Effector memory CD8-positive, alpha-beta T cell (primary cell): ENCODE results near the gene RASSF5.

Experiments used
- ATAC-seq: fragments of 150-1000 bp; cut with Tn5 transposase; replicated peaks from 2 replicates; pipeline ENCODE4 v1.10.0; 2021; ENCODE audit warnings: mild to moderate bottlenecking, moderate library complexity
- DNase-seq, 3 experiments: peaks; one replicate each; pipeline ENCODE4 v3.0.0; 2021
- H3K27ac Mint-ChIP-seq, 2 donors: one replicate each; pipeline ENCODE4 v1.8.0; 2022; ENCODE audit warnings: mild to moderate bottlenecking in 2 of 2, mixed read lengths in 2 of 2, moderate library complexity in 2 of 2
- H3K27me3 Mint-ChIP-seq, 2 donors: one replicate each; pipeline ENCODE4 v1.8.0; 2022; ENCODE audit warnings: mixed read lengths in 2 of 2
- H3K36me3 Mint-ChIP-seq: one replicate; pipeline ENCODE4 v1.8.0; 2022; ENCODE audit warnings: mild to moderate bottlenecking, moderate library complexity, mixed read lengths; ENCODE audit not compliant: insufficient read depth
- H3K4me1 Mint-ChIP-seq, 2 donors: one replicate each; pipeline ENCODE4 v1.8.0; 2022; ENCODE audit warnings: low read depth in 2 of 2, mixed read lengths in 2 of 2
- H3K4me3 Mint-ChIP-seq, 2 donors: one replicate each; pipeline ENCODE4 v1.8.0; 2022; ENCODE audit warnings: mild to moderate bottlenecking in 2 of 2, mixed read lengths in 2 of 2, moderate library complexity in 2 of 2
- H3K9me3 Mint-ChIP-seq, 2 donors: one replicate each; pipeline ENCODE4 v1.8.0; 2022; ENCODE audit warnings: mixed read lengths in 2 of 2

Gene RASSF5

GRCh38 chr1:206540044-206540780 lies 32.9 kb downstream of the RASSF5 start:
- H3K9me3 Mint-ChIP-seq = no peaks in the 10 kb centered on the region
- H3K27me3 Mint-ChIP-seq = no peaks in the 10 kb centered on the region
- no peak overlapping the region for H3K27ac Mint-ChIP-seq
- DNase-seq = no peak
- no peak for ATAC-seq
- H3K4me1 Mint-ChIP-seq = peaks cover 6 to 7% of the 10 kb centered on the region in 2 donors
- H3K4me3 Mint-ChIP-seq = no peak overlapping the region
- no peaks in the 10 kb centered on the region for H3K36me3 Mint-ChIP-seq

GRCh38 chr1:206541236-206541833 lies 34.0 kb downstream of the RASSF5 start:
- DNase-seq = no peak
- H3K4me1 Mint-ChIP-seq = peaks cover 6 to 13% of the 10 kb centered on the region in 2 donors
- H3K9me3 Mint-ChIP-seq = no peaks in the 10 kb centered on the region
- H3K36me3 Mint-ChIP-seq = no peaks in the 10 kb centered on the region
- ATAC-seq = no peak
- no peak overlapping the region for H3K4me3 Mint-ChIP-seq
- no peak overlapping the region for H3K27ac Mint-ChIP-seq
- H3K27me3 Mint-ChIP-seq = no peaks in the 10 kb centered on the region

DNA sequence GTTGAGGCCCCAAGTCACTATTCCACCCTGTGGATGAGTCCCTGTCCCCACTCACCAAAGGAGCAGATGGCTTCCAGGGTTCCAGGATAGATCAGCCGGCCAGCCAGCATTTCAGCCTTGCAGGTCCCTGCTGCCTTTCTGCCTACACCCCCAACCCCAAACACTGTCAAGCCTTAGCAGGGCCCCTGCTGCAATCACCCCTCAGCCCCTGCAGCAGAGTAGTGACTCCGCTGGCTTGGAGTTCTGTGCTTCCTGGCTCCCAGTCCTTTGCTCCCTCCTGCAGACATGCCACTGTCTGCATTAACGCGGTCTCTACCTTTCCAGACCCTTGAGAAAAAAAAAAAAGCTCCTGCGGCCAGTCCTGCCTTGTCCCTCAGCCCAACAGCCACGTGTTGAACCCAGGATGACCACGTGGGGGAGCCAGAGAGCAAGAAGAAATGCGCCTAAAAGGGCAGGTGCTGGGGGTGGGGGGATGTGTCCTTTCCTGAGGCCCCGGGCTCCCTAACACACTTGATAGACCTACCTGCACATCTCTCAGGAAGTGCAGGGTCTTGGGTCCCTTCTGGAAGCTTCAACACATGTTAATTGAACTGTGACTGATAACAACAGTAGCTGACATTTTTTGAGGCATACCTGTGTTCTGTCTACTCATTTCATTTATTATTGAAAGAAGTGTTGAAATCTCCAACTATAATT lies 37.4 kb downstream of the RASSF5 start:
- Mint-ChIP-seq H3K9me3 (no peaks in the 10 kb centered on the region), H3K4me3 (no peak overlapping the region), H3K27ac (peak overlapping the region in 1 of 2 donors; percentile 20), H3K4me1 (peaks cover 6 to 18% of the 10 kb centered on the region in 2 donors), H3K36me3 (no peaks in the 10 kb centered on the region), H3K27me3 (no peaks in the 10 kb centered on the region)
- peak; percentile 84 to 88 (median 87) for DNase-seq
- peak; percentile 93 for ATAC-seq

DNA sequence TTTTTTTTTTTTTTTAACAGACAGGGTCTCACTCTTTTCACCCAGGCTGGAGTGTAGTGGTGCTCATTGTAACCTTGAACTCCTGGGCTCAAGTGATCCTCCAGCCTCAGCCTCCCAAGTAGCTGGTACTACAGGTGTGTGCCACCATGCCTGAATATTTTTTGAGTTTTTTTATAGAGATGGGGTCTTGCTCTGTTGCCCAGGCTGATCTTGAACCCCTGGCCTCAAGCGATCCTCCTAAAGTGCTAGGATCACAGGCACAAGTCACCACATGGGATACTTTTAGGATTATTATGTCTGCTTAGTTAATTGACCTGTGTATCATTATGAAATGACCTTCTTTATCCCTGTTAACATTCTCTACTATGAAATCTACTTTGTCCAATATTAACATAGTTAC lies 38.0 kb downstream of the RASSF5 start:
- no peak overlapping the region for H3K27ac Mint-ChIP-seq

DNA sequence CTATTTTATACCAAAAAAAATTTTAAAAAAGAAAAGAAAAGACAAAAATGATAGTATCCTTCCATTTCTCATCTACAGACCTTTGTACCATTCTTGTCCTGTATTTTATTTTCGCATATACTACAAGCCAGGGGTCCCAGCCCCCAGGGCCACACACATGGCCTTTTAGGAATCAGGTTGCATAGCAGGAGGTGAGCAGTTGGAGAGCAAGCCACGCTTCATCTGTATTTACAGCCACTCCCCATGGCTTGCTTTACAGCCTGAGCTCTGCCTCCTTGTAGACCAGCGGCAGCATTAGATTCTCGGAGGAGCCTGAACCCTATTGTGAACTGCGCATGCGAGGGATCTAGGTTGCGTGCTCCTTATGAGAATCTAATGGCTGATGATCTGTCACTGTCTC lies 39.8 kb downstream of the RASSF5 start:
- peaks cover 4% of the 10 kb centered on the region for H3K36me3 Mint-ChIP-seq
- DNase-seq = no peak
- H3K4me1 Mint-ChIP-seq = peaks cover 17 to 36% of the 10 kb centered on the region in 2 donors
- no peaks in the 10 kb centered on the region for H3K27me3 Mint-ChIP-seq
- no peaks in the 10 kb centered on the region for H3K9me3 Mint-ChIP-seq
- ATAC-seq = no peak
- H3K4me3 Mint-ChIP-seq = no peak overlapping the region
- H3K27ac Mint-ChIP-seq = no peak overlapping the region

More for the DNA sequence above, 38.0 kb downstream of the RASSF5 start:
- Mint-ChIP-seq H3K9me3 (no peaks in the 10 kb centered on the region), H3K36me3 (no peaks in the 10 kb centered on the region), H3K27me3 (no peaks in the 10 kb centered on the region), H3K4me3 (no peak overlapping the region), H3K4me1 (peaks cover 6 to 23% of the 10 kb centered on the region in 2 donors)
- DNase-seq (no peak), ATAC-seq (peak; percentile 23)

DNA sequence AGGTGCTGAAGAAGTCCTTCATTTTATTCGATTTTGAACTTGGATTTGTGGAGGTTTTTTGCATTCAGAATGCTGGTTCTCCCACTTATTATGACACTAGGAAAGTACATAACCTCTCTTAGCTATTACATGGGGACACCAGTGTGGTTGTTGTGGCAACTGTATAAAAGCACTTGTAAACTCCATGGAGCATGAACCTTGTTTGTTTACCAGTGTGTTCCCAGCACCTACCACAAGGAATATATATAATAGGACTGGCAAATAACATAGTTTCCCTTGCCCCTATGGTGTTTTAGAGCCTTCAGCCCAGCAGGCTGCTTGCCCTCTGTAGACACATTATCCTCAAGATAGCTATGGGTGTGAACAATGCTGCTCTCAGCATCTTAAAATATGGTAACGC lies 43.1 kb downstream of the RASSF5 start:
- Mint-ChIP-seq H3K9me3 (no peaks in the 10 kb centered on the region), H3K4me1 (peaks cover 34 to 58% of the 10 kb centered on the region in 2 donors), H3K27ac (peak overlapping the region in 1 of 2 donors; percentile 95), H3K4me3 (no peak overlapping the region), H3K27me3 (no peaks in the 10 kb centered on the region), H3K36me3 (peaks cover 4% of the 10 kb centered on the region)
- no peak for ATAC-seq
- DNase-seq = no peak

- ATAC-seq (no peak), DNase-seq (no peak)
- H3K27me3 Mint-ChIP-seq = no peaks in the 10 kb centered on the region
- peak overlapping the region; percentile 66 to 95 for H3K27ac Mint-ChIP-seq
- peak overlapping the region; percentile 15 to 76 for H3K4me3 Mint-ChIP-seq
- peaks cover 4% of the 10 kb centered on the region for H3K36me3 Mint-ChIP-seq
- no peaks in the 10 kb centered on the region for H3K9me3 Mint-ChIP-seq
- H3K4me1 Mint-ChIP-seq = peaks cover 44 to 64% of the 10 kb centered on the region in 2 donors
These were observed 44.1 kb downstream of the RASSF5 start for GRCh38 chr1:206551296-206551985.

- ATAC-seq = peak; percentile 91
- H3K4me1 Mint-ChIP-seq = peaks cover 46 to 66% of the 10 kb centered on the region in 2 donors
These were observed 44.6 kb downstream of the RASSF5 start for GRCh38 chr1:206551986-206552326.

DNA sequence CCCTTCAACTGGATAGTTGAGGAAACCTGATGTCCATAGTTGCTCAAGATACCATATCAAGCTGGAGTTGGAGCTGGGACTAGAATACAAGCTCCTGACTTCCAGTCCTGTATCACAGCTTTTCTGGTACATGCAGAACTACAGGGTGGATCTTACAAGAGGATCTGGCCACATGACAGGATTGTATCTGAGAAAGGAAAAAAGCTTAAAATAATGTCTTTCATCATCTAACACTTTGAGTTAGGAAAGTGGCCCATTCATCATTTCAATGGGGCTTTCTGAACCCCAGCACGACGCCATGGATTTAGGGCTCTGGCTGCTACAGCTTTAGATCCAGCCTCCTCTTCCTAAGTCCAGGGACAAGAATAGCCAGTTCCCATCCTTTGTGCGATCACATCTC lies 46.9 kb downstream of the RASSF5 start:
- H3K4me3 Mint-ChIP-seq = no peak overlapping the region
- no peaks in the 10 kb centered on the region for H3K27me3 Mint-ChIP-seq

More at GRCh38 chr1:206551986-206552326, 44.6 kb downstream of the RASSF5 start:
- DNase-seq = peak; percentile 74 to 82 (median 76)
- Mint-ChIP-seq H3K4me3 (peak overlapping the region; percentile 15 to 76), H3K27ac (peak overlapping the region; percentile 66 to 95), H3K27me3 (no peaks in the 10 kb centered on the region), H3K9me3 (no peaks in the 10 kb centered on the region), H3K36me3 (peaks cover 5% of the 10 kb centered on the region)

DNA sequence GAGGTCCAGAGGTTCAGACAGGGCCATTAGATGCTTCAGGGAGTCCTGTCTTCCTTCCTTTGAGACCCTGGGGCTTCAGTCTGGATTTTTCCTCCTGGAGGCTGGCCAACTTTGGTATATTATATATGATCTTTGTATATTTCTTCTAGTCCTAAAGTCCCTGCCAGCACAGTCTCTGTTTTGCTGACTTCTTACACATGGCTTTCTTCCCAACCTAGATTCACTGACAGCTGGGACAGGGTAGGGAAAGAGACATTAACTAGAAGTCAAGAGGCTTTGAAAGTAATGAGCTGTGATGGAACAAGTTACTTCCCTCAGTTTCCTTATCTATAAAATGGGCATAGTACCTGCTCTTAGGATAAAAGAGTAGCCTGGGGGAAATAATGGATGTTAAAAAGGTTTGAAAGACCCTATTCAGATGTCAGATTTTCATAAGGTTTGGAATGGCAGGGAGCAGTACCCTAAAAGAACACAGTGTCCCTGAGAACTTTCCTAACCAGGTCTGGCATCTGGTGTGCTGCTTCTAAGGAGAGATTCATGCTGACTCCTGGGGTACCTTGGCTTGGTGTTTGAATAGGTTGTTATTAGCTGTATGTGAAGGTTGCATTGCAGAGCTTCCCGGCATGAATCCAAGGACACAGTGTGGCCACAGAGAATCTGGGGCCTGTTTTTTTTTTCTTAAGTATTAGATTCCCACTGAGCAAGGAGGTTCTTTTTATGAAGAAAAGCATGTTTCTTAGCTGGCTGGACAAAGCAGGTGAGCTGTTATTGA lies 47.6 kb downstream of the RASSF5 start:
- Mint-ChIP-seq H3K36me3 (peaks cover 33% of the 10 kb centered on the region), H3K27ac (peak overlapping the region; percentile 94 to 95), H3K27me3 (no peaks in the 10 kb centered on the region), H3K4me3 (peak overlapping the region; percentile 92 to 94), H3K4me1 (peaks cover 58 to 74% of the 10 kb centered on the region in 2 donors), H3K9me3 (no peaks in the 10 kb centered on the region)
- DNase-seq = no peak
- ATAC-seq = no peak

More for the DNA sequence above, 46.9 kb downstream of the RASSF5 start:
- Mint-ChIP-seq H3K4me1 (peaks cover 53 to 72% of the 10 kb centered on the region in 2 donors), H3K27ac (peak overlapping the region; percentile 94 to 95), H3K36me3 (peaks cover 26% of the 10 kb centered on the region), H3K9me3 (no peaks in the 10 kb centered on the region)
- DNase-seq (no peak), ATAC-seq (no peak)

DNA sequence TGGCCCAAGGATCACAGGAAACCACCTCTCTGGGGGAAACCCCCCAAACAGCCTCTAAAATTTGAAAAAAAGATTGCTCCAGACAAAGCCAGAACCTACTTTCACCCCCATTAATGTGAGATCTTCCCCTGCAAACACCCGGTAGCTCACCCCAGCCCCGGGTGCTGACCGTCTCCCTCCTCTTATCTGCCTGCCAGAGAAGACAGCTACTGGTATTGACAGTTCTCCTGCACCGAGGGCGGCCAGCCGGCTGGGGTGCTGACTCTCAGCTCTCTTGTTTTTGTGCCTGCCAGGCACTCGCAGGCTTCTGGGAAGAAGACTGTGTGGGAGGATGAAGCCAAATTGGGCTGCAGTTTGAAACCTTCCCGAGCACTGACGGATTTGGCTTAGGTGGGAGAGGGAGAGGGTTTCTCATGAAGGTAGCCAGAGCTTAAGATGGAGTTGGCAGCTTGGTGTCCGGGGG lies 48.2 kb downstream of the RASSF5 start:
- Mint-ChIP-seq H3K4me1 (peaks cover 65 to 75% of the 10 kb centered on the region in 2 donors), H3K27ac (peak overlapping the region; percentile 94 to 95), H3K36me3 (peaks cover 39% of the 10 kb centered on the region), H3K27me3 (no peaks in the 10 kb centered on the region), H3K9me3 (no peaks in the 10 kb centered on the region), H3K4me3 (peak overlapping the region; percentile 92 to 94)
- peak in 2 of 3 experiments; percentile 26 to 33 for DNase-seq
- ATAC-seq = peak; percentile 6

DNA sequence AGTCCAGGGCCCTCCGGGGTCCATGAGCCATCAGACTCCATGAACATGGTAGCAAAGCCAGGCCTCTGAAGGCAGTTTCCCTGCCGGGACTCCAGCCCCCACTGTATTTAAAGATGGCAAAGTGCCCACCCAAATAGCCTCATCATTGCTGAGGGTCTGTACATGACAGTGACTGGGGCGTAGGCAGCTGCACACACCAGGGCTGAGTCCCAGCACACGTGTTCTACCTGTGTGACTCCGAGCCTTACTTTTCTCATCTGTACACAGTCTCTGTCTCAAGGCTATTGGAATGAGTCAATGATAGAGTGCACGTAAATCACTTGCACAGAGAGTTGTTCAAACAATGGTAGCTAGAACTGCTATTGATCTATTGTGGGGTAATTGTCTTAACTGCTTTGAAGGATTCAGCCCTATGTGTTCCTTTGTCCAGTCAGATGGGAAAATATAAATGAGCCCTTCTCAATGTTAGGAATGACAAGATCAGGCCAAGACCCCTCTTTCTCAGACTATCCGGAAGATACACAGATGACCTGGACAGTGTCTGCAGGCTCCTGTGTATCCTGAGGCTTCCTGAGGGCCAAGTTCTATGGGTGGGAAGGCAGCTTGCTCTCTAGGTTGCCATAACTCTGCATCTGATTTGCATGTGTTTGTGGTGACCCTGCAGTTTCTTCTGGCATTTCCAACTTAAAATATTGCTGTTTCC lies 48.9 kb downstream of the RASSF5 start:
- Mint-ChIP-seq H3K9me3 (no peaks in the 10 kb centered on the region), H3K27me3 (no peaks in the 10 kb centered on the region), H3K4me1 (peaks cover 69 to 77% of the 10 kb centered on the region in 2 donors), H3K36me3 (peaks cover 46% of the 10 kb centered on the region), H3K4me3 (peak overlapping the region; percentile 92 to 94), H3K27ac (peak overlapping the region; percentile 94 to 95)
- DNase-seq (no peak), ATAC-seq (no peak)
